H4 (cell line): Measurements from ENCODE around the gene KIF26A. TPM values are rescaled to one million over a fixed set of nuclear protein-coding genes. Genes with fewer than 3 reads are reported as not detected.
"Not testable (repeated sequence)": the region's sequence is repeated elsewhere in the genome, so short reads cannot be mapped to it uniquely, and the experiment has no call there.

Source experiments
- DNase-seq: peaks from one replicate; pipeline ENCODE4 v3.0.0-alpha.2; 2015; ENCODE audit warnings: low spot score
- total RNA-seq: library from RNA; depleted of rRNA; stranded (reverse); fragments of >200 nt; shearing (Covaris generic); gene quantifications from 2 replicates; pipeline ENCODE4 v1.2.3, GENCODE V29; 2014

Gene KIF26A
- total RNA-seq, 1 experiment from 2014 or later = 0.77 TPM

GRCh38 chr14:104192146-104192882 lies 53.9 kb downstream of the KIF26A start:
- DNase-seq = no peak

- no peak for DNase-seq
Measured at GRCh38 chr14:104192883-104193245, 54.5 kb downstream of the KIF26A start.

- DNase-seq = no peak
Measured at GRCh38 chr14:104194016-104194415, 55.6 kb downstream of the KIF26A start.

GRCh38 chr14:104194716-104195115 lies 56.3 kb downstream of the KIF26A start:
- DNase-seq = no peak

GRCh38 chr14:104195361-104195760 lies 57.0 kb downstream of the KIF26A start:
- DNase-seq = no peak

- no peak for DNase-seq
Measured at GRCh38 chr14:104195878-104196277, 57.5 kb downstream of the KIF26A start.

- no peak for DNase-seq
Measured at GRCh38 chr14:104196461-104197140, 58.2 kb downstream of the KIF26A start.

- no peak for DNase-seq
Measured at GRCh38 chr14:104197449-104198247, 59.3 kb downstream of the KIF26A start.

GRCh38 chr14:104199266-104199895 lies 61.0 kb downstream of the KIF26A start:
- DNase-seq = no peak

- no peak for DNase-seq
Measured at GRCh38 chr14:104200106-104200505, 61.7 kb downstream of the KIF26A start.

GRCh38 chr14:104200591-104200990 lies 62.2 kb downstream of the KIF26A start:
- no peak for DNase-seq

- no peak for DNase-seq
Measured at GRCh38 chr14:104201063-104201462, 62.7 kb downstream of the KIF26A start.

GRCh38 chr14:104201496-104201895 lies 63.1 kb downstream of the KIF26A start:
- no peak for DNase-seq

- peak; percentile 48 for DNase-seq
Measured at GRCh38 chr14:104202259-104203070, 64.1 kb downstream of the KIF26A start.

- no peak for DNase-seq
Measured at GRCh38 chr14:104203071-104203425, 64.7 kb downstream of the KIF26A start.

- DNase-seq = no peak
Measured at GRCh38 chr14:104204660-104205149, 66.3 kb downstream of the KIF26A start.

GRCh38 chr14:104205781-104206180 lies 67.4 kb downstream of the KIF26A start:
- DNase-seq = no peak

- no peak for DNase-seq
Measured at GRCh38 chr14:104206281-104206904, 68.0 kb downstream of the KIF26A start.

GRCh38 chr14:104207142-104208014 lies 69.0 kb downstream of the KIF26A start:
- no peak for DNase-seq

GRCh38 chr14:104208015-104208295 lies 69.6 kb downstream of the KIF26A start:
- not testable (repeated sequence) for DNase-seq
